DMS53 treated with DMSO at 0.1 percent for 48 hours (cell line): ENCODE measurements around the gene RER1.

Experiments
- DNase-seq: peaks from one replicate; lab custom pipeline; 2025; ENCODE audit not compliant: unreplicated experiment; lab: John Stamatoyannopoulos, UW

The RER1 gene

GRCh38 chr1:2353551-2354438 lies 37.8 kb upstream of the RER1 start:
- DNase-seq: no peak

- no peak for DNase-seq
Measured at GRCh38 chr1:2354511-2355372, 36.9 kb upstream of the RER1 start.

- DNase-seq: no peak
Measured at GRCh38 chr1:2355373-2356261, 36.0 kb upstream of the RER1 start.

- no peak for DNase-seq
Measured at GRCh38 chr1:2356401-2356800, 35.2 kb upstream of the RER1 start.

DNA sequence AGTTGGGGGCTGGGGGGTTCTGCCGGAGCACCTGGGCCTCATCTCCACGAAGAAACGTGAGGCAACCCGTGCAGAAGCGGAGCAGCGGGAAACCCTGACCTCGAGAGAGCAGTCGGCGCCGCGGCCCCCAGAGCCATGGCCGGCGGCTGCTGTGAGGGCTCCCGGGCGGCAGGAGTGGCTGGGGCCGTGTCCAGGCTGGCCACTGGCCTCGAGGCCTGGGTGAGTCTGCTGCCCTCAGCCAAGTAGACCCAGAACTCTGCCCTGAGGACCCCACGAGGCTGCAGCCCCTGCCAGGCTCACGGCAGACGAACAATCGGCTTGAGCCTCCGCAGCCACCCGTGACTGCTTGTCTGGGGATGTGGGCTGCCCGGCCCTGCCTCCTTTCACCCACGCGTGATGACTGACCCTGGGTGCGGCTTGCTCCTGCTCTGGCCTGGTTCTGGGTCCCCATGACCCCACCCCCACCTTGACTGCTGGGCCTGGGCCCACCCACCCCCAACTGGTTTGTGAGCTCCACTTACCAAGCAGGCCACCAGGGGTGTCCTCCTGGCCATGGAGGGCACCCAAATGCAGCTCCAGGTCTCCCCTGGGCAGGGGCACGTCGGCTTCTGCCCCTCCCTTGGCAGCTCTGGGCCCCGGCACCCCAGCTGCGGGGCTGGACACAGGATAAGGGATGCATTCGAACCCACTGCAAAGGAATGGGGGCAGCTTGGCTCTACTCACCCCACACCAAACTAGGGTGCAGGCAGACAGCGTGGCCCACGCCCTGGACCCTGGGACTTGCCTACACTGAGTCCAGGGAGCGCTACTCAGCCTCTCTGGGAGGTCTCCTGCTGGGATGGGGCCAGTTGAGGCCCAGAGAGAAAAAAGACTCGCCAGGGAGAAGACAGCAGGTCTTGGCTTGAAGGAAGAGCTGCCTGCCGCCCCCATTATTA lies 34.5 kb upstream of the RER1 start:
- no peak for DNase-seq

DNA sequence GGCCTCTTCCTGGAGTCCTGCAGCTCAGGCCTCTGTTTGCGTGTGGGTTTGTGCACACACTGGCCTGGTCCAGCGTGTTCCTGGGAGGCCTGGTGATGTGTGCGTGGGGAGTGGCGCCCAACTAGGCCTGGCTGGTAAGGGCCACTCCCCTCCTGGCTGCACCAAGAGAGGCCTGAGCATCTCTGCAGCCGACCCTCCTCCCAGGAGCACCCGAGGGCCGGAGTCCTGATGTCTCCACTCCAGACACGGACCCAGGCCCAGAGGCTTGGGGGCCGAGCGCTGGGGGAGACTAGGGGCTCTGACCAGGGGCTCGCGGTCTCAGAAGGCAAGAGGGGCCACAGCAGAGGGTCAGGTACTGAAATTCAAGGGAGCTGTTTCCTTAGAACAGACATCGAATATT lies 33.6 kb upstream of the RER1 start:
- no peak for DNase-seq

GRCh38 chr1:2358651-2359640 lies 32.7 kb upstream of the RER1 start:
- no peak for DNase-seq

DNA sequence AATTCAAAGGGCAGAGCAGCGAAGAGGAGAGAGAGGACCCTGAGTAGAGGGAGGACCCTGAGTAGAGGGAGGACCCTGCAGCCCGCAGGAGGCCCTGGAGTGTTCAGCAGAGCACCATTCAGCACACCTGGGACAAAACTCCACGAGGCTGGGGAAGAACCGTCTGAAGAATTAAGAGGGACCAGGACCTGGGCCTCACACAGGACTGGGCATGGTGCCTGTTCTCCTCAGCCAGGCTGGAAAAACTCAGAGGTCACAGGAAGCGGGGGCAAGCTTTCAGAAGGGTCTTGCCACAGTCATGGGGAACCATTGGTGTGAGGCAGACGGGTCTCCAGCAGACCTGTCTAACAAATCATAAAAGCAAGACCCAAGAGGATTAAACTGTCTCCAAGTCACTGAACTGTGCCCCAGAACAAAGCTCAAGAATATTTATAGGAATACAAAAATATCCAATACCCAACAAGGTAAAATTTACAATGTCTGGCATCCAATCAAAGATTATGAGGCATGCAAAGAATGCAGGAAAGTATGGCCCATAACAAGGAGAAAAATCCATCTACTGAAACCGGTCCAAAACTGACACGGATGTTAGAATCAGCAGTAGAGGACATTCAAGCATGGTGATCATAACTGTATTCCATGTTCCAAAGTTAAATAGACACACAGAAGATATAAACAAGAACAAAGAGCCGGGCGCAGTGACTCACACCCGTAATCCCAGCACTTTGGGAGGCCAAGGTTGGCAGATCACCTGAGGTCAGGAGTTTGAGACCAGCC lies 30.9 kb upstream of the RER1 start:
- DNase-seq: no peak

DNA sequence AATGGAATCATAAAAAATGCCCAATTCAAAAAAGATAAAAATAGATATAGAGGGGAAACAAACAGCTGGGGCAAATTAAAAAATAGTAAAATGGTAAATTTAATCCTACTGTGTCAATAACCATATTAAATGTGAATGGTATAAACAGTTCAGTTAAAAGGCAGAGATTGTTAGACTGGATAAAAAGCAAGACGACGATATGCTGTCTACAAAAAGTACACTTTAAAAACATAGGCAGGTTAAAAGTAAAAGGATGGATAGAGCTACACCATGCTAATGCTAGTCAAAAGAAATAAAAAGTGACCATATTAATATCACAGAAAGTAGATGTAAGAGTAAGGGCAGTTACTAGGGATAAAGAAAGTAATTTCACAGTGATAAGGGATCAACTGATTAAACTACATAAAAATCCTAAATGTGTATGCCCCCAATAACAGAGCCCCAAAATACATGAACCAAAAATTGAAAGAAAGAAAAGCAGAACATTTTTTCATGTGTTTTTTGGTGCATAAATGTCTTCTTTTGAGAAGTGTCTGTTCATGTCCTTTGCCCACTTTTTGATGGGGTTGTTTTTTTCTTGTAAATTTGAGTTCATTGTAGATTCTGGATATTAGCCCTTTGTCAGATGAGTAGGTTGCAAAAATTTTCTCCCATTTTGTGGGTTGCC lies 27.7 kb upstream of the RER1 start:
- DNase-seq: no peak

DNA sequence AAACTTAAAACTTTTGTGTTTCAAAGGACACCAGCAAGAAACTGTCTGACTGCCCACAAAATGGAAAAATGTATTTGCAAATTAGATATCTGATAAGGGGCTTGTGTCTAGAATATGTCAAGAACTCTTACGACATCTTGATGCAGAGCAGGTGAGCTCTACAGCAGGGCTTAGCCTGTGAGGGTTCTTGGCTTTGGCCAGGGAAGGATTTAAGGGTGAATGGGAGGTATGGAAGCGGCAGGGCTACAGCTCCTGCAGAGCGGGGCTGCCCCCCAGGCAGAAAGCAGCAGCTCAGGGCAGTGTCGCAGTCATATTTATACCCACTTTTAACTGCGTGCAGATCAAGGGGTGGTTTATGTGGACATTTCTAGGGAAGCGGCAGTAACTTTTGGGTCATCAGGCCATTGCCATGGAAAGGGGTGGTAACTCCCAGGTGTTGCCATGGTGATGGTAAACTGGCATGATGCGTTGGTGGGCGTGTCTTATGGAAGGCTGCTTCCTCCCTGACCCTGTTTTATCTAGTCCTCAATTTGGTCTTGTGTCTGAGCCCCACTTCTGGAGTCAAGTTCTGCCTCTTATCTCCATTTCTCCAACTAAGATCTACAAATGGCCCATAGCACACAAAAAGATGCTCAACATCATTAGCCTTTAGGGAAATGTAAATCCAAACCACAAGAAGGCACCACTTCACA lies 23.4 kb upstream of the RER1 start:
- no peak for DNase-seq

GRCh38 chr1:2372551-2373490 lies 18.8 kb upstream of the RER1 start:
- no peak for DNase-seq

DNA sequence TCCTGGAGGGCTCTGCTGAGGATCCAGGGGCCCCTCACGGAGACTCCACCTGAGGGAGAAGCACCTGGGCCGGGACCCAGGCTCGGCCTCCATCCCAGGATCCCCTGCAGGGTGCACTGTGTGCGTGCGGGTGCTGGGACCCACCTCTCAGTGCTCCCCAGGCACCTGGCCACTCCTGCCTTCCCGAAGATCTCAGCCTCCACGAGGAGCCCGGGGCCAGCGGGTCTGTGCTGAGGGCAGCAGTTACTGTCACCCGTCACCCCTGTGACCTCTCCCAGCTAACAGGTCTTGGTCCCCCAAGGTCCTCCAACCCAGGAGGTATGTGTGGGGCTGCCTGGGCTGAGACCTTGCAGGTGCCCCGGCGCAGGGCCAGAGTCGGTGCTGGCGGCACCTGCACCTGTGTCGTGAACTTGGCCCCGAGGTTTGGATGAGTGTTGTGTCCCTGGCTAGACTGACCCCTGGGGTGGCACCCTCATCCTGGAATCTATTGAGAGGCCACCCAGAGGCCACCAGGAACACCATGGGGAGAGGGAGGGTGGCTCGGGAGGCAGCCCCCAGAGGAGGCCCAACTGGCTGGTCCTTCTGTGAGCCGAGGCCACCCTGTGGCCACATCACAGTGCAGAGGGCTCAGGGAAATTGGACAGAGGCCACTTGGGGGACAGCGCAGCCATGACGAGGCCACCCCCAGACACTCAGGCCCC lies 17.9 kb upstream of the RER1 start:
- DNase-seq: no peak

- DNase-seq: no peak
Measured at GRCh38 chr1:2374252-2375155, 17.1 kb upstream of the RER1 start.

DNA sequence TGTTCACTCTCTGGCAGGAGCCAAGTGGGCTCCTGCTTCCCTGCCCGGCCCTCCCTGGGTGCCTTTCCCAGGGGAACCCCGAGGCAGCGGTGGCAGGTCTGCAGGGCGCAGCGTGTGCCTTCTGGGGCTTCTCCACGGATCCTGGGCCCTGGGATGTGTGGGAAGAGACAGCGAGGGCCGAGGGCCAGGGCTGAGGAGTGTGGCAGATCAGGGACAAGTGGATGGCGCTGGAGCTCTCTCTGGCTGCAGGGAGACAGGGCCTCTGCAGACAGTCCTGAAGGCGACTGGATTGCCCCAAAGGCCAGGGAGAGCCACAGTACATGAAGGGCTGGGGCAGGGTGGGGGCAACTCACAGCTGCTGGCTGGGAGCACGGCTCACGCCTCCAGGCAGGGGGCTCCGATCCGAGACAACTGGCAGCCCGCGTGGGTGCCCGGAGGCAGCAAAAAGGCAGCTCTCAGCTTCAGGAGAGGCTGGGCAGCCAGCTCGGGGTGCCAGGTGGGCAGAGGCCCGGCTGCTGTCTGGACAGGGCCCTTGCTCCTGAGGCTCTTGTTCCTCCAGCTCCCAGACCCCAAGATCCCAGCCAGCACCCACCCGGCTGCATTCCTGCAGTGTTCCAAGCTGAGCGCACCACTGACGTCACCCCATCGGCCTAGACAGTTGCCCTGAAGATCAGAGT lies 16.3 kb upstream of the RER1 start:
- no peak for DNase-seq
